ENCODE data around the gene GABRG3.

GABRG3 gene

GRCh38 chr15:26936502-26936901 is 34.5 kb upstream of the GABRG3 start:
- H3K4me3 ChIP-seq (ENCODE audit: low read depth, low read length) = no peak overlapping the region
- TF ChIP-seq, protein P1, sequence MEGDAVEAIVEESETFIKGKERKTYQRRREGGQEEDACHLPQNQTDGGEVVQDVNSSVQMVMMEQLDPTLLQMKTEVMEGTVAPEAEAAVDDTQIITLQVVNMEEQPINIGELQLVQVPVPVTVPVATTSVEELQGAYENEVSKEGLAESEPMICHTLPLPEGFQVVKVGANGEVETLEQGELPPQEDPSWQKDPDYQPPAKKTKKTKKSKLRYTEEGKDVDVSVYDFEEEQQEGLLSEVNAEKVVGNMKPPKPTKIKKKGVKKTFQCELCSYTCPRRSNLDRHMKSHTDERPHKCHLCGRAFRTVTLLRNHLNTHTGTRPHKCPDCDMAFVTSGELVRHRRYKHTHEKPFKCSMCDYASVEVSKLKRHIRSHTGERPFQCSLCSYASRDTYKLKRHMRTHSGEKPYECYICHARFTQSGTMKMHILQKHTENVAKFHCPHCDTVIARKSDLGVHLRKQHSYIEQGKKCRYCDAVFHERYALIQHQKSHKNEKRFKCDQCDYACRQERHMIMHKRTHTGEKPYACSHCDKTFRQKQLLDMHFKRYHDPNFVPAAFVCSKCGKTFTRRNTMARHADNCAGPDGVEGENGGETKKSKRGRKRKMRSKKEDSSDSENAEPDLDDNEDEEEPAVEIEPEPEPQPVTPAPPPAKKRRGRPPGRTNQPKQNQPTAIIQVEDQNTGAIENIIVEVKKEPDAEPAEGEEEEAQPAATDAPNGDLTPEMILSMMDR (IDR thresholded peaks at IDR 0.05; ENCODE audit: borderline replicate concordance, insufficient read depth, low read depth, low read length) = no peak

DNA sequence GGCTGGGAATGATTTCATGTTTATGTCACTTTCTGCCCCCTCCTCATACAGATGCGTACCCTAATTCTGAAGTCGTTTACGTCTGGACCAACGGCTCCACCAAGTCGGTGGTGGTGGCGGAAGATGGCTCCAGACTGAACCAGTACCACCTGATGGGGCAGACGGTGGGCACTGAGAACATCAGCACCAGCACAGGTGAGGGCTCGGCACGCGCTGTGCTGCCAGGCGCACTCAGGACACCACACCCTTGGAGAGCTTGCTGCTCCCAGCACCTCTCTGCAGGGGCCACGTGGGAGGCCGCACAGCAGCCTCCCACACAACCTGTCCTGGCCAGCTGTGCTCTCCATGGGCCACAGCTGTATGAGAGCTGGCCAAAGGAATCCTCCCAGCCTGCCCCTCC is 33.8 kb upstream of the GABRG3 start:
- H3K4me3 ChIP-seq (ENCODE audit: low read depth, low read length) = no peak overlapping the region
- TF ChIP-seq, protein P1 (IDR thresholded peaks at IDR 0.05; ENCODE audit: borderline replicate concordance, insufficient read depth, low read depth, low read length) = no peak

DNA sequence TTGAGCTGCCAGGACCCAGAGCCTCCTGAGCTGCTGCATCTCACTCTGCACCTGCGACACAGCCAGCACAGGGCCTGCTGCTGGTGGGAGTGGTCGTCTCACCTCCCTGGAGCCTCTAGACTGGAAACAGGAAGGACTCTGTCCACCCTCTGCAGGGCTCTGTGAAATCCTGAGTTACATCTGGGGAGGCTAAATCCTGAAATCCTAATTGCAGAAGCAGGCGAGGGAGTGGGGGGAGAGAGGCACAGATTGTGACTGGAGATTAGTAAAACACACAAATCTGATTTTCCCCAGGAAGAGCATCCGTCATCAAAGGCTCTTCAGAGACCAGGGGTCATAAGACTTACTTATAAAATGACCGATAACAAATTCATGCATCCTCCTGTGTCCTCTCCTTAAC is 31.6 kb upstream of the GABRG3 start:
- H3K4me3 ChIP-seq (ENCODE audit: low read depth, low read length) = no peak overlapping the region
- TF ChIP-seq, protein P1 (IDR thresholded peaks at IDR 0.05; ENCODE audit: borderline replicate concordance, insufficient read depth, low read depth, low read length) = no peak

GRCh38 chr15:26941489-26941888 is 29.5 kb upstream of the GABRG3 start:
- TF ChIP-seq, protein P1 (IDR thresholded peaks at IDR 0.05; ENCODE audit: borderline replicate concordance, insufficient read depth, low read depth, low read length) = no peak
- H3K4me3 ChIP-seq (ENCODE audit: low read depth, low read length) = no peak overlapping the region

DNA sequence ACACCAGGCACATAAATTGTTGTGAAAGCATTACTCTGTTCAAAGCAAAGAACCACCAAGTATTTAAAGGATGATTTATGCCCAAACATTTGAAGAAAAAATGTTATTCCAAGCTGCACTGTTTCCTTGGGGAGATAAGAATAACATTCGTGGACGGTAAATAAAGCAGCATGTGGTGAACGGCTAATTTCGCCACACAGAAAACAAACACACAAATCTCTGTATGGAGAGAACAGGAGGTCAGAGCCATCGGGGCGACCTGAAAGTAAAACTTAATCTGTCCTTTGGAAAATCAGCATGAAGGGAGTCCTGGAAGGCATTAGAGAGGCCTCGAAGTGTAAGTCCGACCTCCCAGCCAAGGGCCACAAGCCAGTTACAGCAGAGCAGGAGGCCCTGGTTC is 27.1 kb upstream of the GABRG3 start:
- no peak overlapping the region for H3K4me3 ChIP-seq (ENCODE audit: low read depth, low read length)
- TF ChIP-seq, protein P1 (IDR thresholded peaks at IDR 0.05; ENCODE audit: borderline replicate concordance, insufficient read depth, low read depth, low read length) = no peak

- TF ChIP-seq, protein P1 (IDR thresholded peaks at IDR 0.05; ENCODE audit: borderline replicate concordance, insufficient read depth, low read depth, low read length) = no peak
- no peak overlapping the region for H3K4me3 ChIP-seq (ENCODE audit: low read depth, low read length)
Measured at GRCh38 chr15:26945046-26945445, 25.9 kb upstream of the GABRG3 start.

DNA sequence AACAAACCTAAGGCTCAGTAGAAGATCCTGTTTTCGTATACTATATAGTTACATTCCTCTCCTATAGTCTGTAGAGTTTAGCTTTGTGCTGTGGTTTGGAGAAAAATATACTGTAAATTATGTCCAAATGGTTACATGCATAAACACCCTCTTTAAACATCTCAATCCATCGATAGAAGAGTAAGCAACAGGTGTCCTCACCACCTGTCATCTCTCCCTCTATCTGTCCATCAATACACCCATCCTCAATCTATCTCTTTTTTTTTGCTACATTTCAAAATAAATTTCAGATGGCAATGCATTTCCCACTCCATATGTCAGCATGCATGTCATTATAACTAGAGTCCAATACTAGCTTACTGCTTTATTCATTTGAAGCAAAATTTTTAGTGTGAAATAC is 21.0 kb upstream of the GABRG3 start:
- TF ChIP-seq, protein P1 (IDR thresholded peaks at IDR 0.05; ENCODE audit: borderline replicate concordance, insufficient read depth, low read depth, low read length) = no peak
- no peak overlapping the region for H3K4me3 ChIP-seq (ENCODE audit: low read depth, low read length)

Data from GM12875 (cell line).